Lung (tissue), 12 donors: Measurements from ENCODE around the gene RPP25. TPM values are rescaled to one million over a fixed set of nuclear protein-coding genes. Genes with fewer than 3 reads are reported as not detected.

Experiments used
- ATAC-seq: fragments of 200-7000 bp; cut with Tn5 transposase; one replicate; pipeline ENCODE4 v1.9.1; 2020; ENCODE audit warnings: moderate number of reproducible peaks; ENCODE audit not compliant: insufficient read depth, low FRiP score
- DNase-seq, 3 donors: peaks; one replicate each; pipeline ENCODE4 v3.0.0-alpha.2; 2013 to 2017
- H3K27ac ChIP-seq, 2 donors: one replicate each; pipeline ENCODE4 v1.5.1; 2013; ENCODE audit warnings: mild to moderate bottlenecking in 2 of 2, moderate library complexity in 2 of 2, control low read depth in 1 of 2, inconsistent platforms in 1 of 2, low read depth in 1 of 2, low read length in 1 of 2
- H3K27me3 ChIP-seq, 3 donors: one replicate each; pipeline ENCODE4 v1.5.1; 2013; ENCODE audit warnings: low read length in 2 of 3; ENCODE audit not compliant: control insufficient read depth in 3 of 3, insufficient read depth in 3 of 3
- H3K36me3 ChIP-seq, 4 donors: one replicate each; pipeline ENCODE4 v1.5.1; 2013; ENCODE audit warnings: low read length in 4 of 4, mild to moderate bottlenecking in 1 of 4, moderate library complexity in 1 of 4; ENCODE audit not compliant: control insufficient read depth in 4 of 4, insufficient read depth in 4 of 4
- H3K4me1 ChIP-seq, 5 donors: one replicate each; pipeline ENCODE4 v1.5.1; 2013; ENCODE audit warnings: low read length in 5 of 5, mild to moderate bottlenecking in 2 of 5, moderate library complexity in 1 of 5; ENCODE audit not compliant: control insufficient read depth in 5 of 5, insufficient read depth in 5 of 5
- H3K4me3 ChIP-seq: one replicate; pipeline ENCODE4 v1.5.1; 2013; ENCODE audit warnings: mild to moderate bottlenecking, control low read depth, moderate library complexity
- H3K9ac ChIP-seq, 2 donors: one replicate each; pipeline ENCODE4 v1.5.1; 2013; ENCODE audit warnings: low read length in 2 of 2, control low read depth in 1 of 2; ENCODE audit not compliant: insufficient read depth in 1 of 2
- H3K9me3 ChIP-seq, 4 donors: one replicate each; pipeline ENCODE4 v1.5.1; 2013; ENCODE audit warnings: low read length in 3 of 4, mild to moderate bottlenecking in 1 of 4, moderate library complexity in 1 of 4; ENCODE audit not compliant: control insufficient read depth in 4 of 4, insufficient read depth in 3 of 4
- WGBS, 2 donors: extraction: QIAGEN DNeasy Blood & Tissue Kit; methylation state at CpG; one replicate each; pipeline ENCODE4 v1.1.7; 2013; 5-methylcytosine and 5-hydroxymethylcytosine counted together
- polyA plus RNA-seq, 2 donors: library from polyadenylated mRNA; stranded (reverse); fragments of 200-250 nt; gene quantifications; one replicate each; pipeline ENCODE4 v1.2.1, GENCODE V29; 2013
- total RNA-seq, 2 donors: library from RNA; depleted of rRNA in 1 of 2; stranded (reverse); fragments of >200 nt in 1 of 2; gene quantifications; one replicate each; pipeline ENCODE4 v1.2.1, GENCODE V29; 2014 to 2021
- TF ChIP-seq, protein P1 (sequence below): IDR thresholded peaks from 2 replicates; pipeline ENCODE4 v1.5.1; 2012; ENCODE audit warnings: mild to moderate bottlenecking; ENCODE audit errors: control extremely low read depth, extremely low read depth
- donor health status: control.
- donor health status: control.
- donor health status: Bipolar disorder and iron deficiency.
- donor health status: healthy.
- donor health status: DM: yes; HTN: yes; CAD: no.

RPP25 gene
- total and polyA plus RNA-seq, 4 donors: 3.8 to 15.7 (median 12.6) TPM

GRCh38 chr15:74960995-74961588 lies 4.5 kb upstream of the RPP25 start:
- peak in 2 of 3 donors; percentile 57 to 58 for DNase-seq
- Histone ChIP-seq H3K27me3 (peaks cover 0 to 30% (median 0%) of the 10 kb centered on the region in 3 donors), H3K36me3 (no peaks in the 10 kb centered on the region), H3K27ac (no peak overlapping the region), H3K9me3 (no peaks in the 10 kb centered on the region), H3K9ac (no peak overlapping the region), H3K4me3 (no peak overlapping the region), H3K4me1 (peaks cover 0 to 50% (median 15%) of the 10 kb centered on the region in 5 donors)
- no peak for ATAC-seq
- 46 to 63% methylated on average over 3 of the region's 3 CpGs for WGBS, 2 donors
- TF ChIP-seq, protein P1, sequence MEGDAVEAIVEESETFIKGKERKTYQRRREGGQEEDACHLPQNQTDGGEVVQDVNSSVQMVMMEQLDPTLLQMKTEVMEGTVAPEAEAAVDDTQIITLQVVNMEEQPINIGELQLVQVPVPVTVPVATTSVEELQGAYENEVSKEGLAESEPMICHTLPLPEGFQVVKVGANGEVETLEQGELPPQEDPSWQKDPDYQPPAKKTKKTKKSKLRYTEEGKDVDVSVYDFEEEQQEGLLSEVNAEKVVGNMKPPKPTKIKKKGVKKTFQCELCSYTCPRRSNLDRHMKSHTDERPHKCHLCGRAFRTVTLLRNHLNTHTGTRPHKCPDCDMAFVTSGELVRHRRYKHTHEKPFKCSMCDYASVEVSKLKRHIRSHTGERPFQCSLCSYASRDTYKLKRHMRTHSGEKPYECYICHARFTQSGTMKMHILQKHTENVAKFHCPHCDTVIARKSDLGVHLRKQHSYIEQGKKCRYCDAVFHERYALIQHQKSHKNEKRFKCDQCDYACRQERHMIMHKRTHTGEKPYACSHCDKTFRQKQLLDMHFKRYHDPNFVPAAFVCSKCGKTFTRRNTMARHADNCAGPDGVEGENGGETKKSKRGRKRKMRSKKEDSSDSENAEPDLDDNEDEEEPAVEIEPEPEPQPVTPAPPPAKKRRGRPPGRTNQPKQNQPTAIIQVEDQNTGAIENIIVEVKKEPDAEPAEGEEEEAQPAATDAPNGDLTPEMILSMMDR: no peak

- WGBS, 2 donors: 46 to 67% methylated on average over 1 of the region's 1 CpG
- H3K4me3 ChIP-seq: no peak overlapping the region
Observed at GRCh38 chr15:74960286-74960685, 3.7 kb upstream of the RPP25 start.

GRCh38 chr15:74959586-74959939 lies 3.0 kb upstream of the RPP25 start:
- ATAC-seq: no peak
- no peak overlapping the region for H3K4me3 ChIP-seq
- H3K9ac ChIP-seq: no peak overlapping the region

More at GRCh38 chr15:74960286-74960685, 3.7 kb upstream of the RPP25 start:
- Histone ChIP-seq H3K4me1 (peaks cover 0 to 57% (median 13%) of the 10 kb centered on the region in 5 donors), H3K27me3 (peaks cover 0 to 30% (median 0%) of the 10 kb centered on the region in 3 donors), H3K9me3 (no peaks in the 10 kb centered on the region), H3K9ac (peak overlapping the region in 1 of 2 donors; percentile 44), H3K36me3 (no peaks in the 10 kb centered on the region), H3K27ac (no peak overlapping the region)
- TF ChIP-seq, protein P1: no peak
- DNase-seq: peak; percentile 14 to 49 (median 22)
- ATAC-seq: no peak

More at GRCh38 chr15:74959586-74959939, 3.0 kb upstream of the RPP25 start:
- Histone ChIP-seq H3K27ac (no peak overlapping the region), H3K4me1 (peaks cover 0 to 57% (median 13%) of the 10 kb centered on the region in 5 donors), H3K27me3 (peaks cover 0 to 30% (median 0%) of the 10 kb centered on the region in 3 donors), H3K36me3 (no peaks in the 10 kb centered on the region), H3K9me3 (no peaks in the 10 kb centered on the region)
- DNase-seq: no peak
- TF ChIP-seq, protein P1: no peak
- WGBS, 2 donors: 13 to 26% methylated on average over 8 of the region's 8 CpGs
